WI38 (cell line): ENCODE results near the gene TMEM132D.

Experiments
- H3K4me3 ChIP-seq: 2 replicates; pipeline ENCODE4 v1.5.1; 2011; ENCODE audit warnings: low read depth, mild to moderate bottlenecking, control low read depth, low read length
- CTCF ChIP-seq: IDR thresholded peaks from 2 replicates; pipeline ENCODE4 v1.5.1; 2012; ENCODE audit warnings: low read depth, mild to moderate bottlenecking, control low read depth, low read length

The TMEM132D gene

GRCh38 chr12:129230995-129231394, 672.8 kb downstream of the TMEM132D start:
- TF ChIP-seq CTCF = no peak
- H3K4me3 ChIP-seq = no peak overlapping the region

GRCh38 chr12:129226851-129227250, 677.0 kb downstream of the TMEM132D start:
- no peak overlapping the region for H3K4me3 ChIP-seq
- TF ChIP-seq CTCF = no peak

- no peak for TF ChIP-seq CTCF
- no peak overlapping the region for H3K4me3 ChIP-seq
Measured at GRCh38 chr12:129226005-129226404, 677.8 kb downstream of the TMEM132D start.

- no peak for TF ChIP-seq CTCF
- H3K4me3 ChIP-seq = no peak overlapping the region
Measured at GRCh38 chr12:129215556-129215955, 688.3 kb downstream of the TMEM132D start.

GRCh38 chr12:129213551-129213950, 690.3 kb downstream of the TMEM132D start:
- no peak for TF ChIP-seq CTCF
- no peak overlapping the region for H3K4me3 ChIP-seq

GRCh38 chr12:129211862-129212630, 691.8 kb downstream of the TMEM132D start:
- no peak overlapping the region for H3K4me3 ChIP-seq
- no peak for TF ChIP-seq CTCF

- no peak for TF ChIP-seq CTCF
- no peak overlapping the region for H3K4me3 ChIP-seq
Measured at GRCh38 chr12:129208566-129208965, 695.3 kb downstream of the TMEM132D start.
